IMR-90 (cell line): ENCODE results near the gene RTL9. TPM values are rescaled to one million over a fixed set of nuclear protein-coding genes. Genes with fewer than 3 reads are reported as not detected.

Source experiments
- ATAC-seq: fragments of 200-7000 bp; cut with Tn5 transposase; 2 replicates; pipeline ENCODE4 v1.9.1; 2020; ENCODE audit warnings: low read depth, mild to moderate bottlenecking, moderate library complexity
- BruUV-seq: library from RNA; stranded (reverse); fragments of 400-500 nt; replicated peaks from 2 replicates; lab custom pipeline; 2021; lab: Mats Ljungman, UMichigan
- CTCF ChIA-PET: fragments of 300-600 bp; formaldehyde crosslinking; extraction: SDS; loops from one replicate; lab custom pipeline; 2021; ENCODE audit warnings: antibody characterized with exemption; lab: Yijun Ruan, JAX
- POLR2A ChIA-PET: fragments of 300-600 bp; sonication (Branson Sonifier 250); formaldehyde crosslinking; loops from one replicate; lab custom pipeline; 2022; ENCODE audit warnings: antibody characterized with exemption; ENCODE audit not compliant: unreplicated experiment; lab: Charles Lee
- DNase-seq: peaks from one replicate; pipeline ENCODE4 v3.0.0; 2013
- H2AFZ ChIP-seq: replicated peaks from 2 replicates; pipeline ENCODE3; 2013; ENCODE audit warnings: low read length, mild to moderate bottlenecking; ENCODE audit not compliant: poor library complexity
- H2AK5ac ChIP-seq: 2 replicates; pipeline ENCODE4 v1.6.1; 2013; ENCODE audit warnings: low read depth, low read length, inconsistent platforms
- H2AK9ac ChIP-seq: replicated peaks from 2 replicates; pipeline ENCODE3; 2013; ENCODE audit warnings: mild to moderate bottlenecking, low read depth, low read length, moderate library complexity; ENCODE audit not compliant: poor library complexity
- H2BK120ac ChIP-seq: 2 replicates; pipeline ENCODE4 v1.6.1; 2013; ENCODE audit warnings: low read depth, low read length, inconsistent platforms
- H2BK15ac ChIP-seq: 3 replicates; pipeline ENCODE4 v1.6.1; 2013; ENCODE audit warnings: low read depth, low read length, inconsistent platforms
- H2BK20ac ChIP-seq: 2 replicates; pipeline ENCODE4 v1.6.1; 2013; ENCODE audit warnings: low read depth, mild to moderate bottlenecking, inconsistent platforms, low read length, moderate library complexity
- H2BK5ac ChIP-seq: 2 replicates; pipeline ENCODE4 v1.6.1; 2013; ENCODE audit warnings: mild to moderate bottlenecking, low read depth, low read length, inconsistent platforms; ENCODE audit not compliant: poor library complexity, severe bottlenecking
- H3K14ac ChIP-seq: replicated peaks from 2 replicates; pipeline ENCODE4 v1.6.1; 2013; ENCODE audit warnings: low read depth, low read length, inconsistent platforms
- H3K18ac ChIP-seq: 2 replicates; pipeline ENCODE4 v1.6.1; 2013; ENCODE audit warnings: low read depth, low read length, control low read depth
- H3K23ac ChIP-seq: 2 replicates; pipeline ENCODE4 v1.6.1; 2013; ENCODE audit warnings: low read depth, low read length, inconsistent platforms
- H3K27ac ChIP-seq: 2 replicates; pipeline ENCODE4 v1.5.1; 2013; ENCODE audit warnings: mild to moderate bottlenecking, control low read depth, low read length; ENCODE audit not compliant: insufficient read depth
- H3K27me3 ChIP-seq: 2 replicates; pipeline ENCODE4 v1.6.1; 2013; ENCODE audit warnings: low read length; ENCODE audit not compliant: control insufficient read depth, insufficient read depth
- H3K36me3 ChIP-seq: 2 replicates; pipeline ENCODE4 v1.6.1; 2013; ENCODE audit warnings: low read length, mixed read lengths; ENCODE audit not compliant: control insufficient read depth, insufficient read depth
- H3K4ac ChIP-seq: 2 replicates; pipeline ENCODE4 v1.6.1; 2013; ENCODE audit warnings: low read depth, low read length, inconsistent platforms
- H3K4me1 ChIP-seq: 2 replicates; pipeline ENCODE4 v1.6.1; 2013; ENCODE audit warnings: low read length, mixed read lengths; ENCODE audit not compliant: control insufficient read depth, insufficient read depth
- H3K4me2 ChIP-seq: 2 replicates; pipeline ENCODE4 v1.6.1; 2013; ENCODE audit warnings: low read depth, mild to moderate bottlenecking, control low read depth, low read length, moderate library complexity
- H3K4me3 ChIP-seq: 2 replicates; pipeline ENCODE4 v1.5.1; 2013; ENCODE audit warnings: low read depth, mild to moderate bottlenecking, control low read depth, low read length, moderate library complexity; ENCODE audit not compliant: insufficient read depth
- H3K56ac ChIP-seq: 2 replicates; pipeline ENCODE4 v1.6.1; 2013; ENCODE audit warnings: low read length, inconsistent platforms; ENCODE audit not compliant: insufficient read depth; ENCODE audit errors: extremely low read depth
- H3K79me1 ChIP-seq, 2 experiments: 2 replicates each; pipeline ENCODE4 v1.6.1; 2013; ENCODE audit warnings: low read length in 2 of 2, inconsistent platforms in 1 of 2, low read depth in 1 of 2
- H3K9ac ChIP-seq: 2 replicates; pipeline ENCODE4 v1.6.1; 2013; ENCODE audit warnings: low read depth, low read length, control low read depth
- H3K9me1 ChIP-seq: 2 replicates; pipeline ENCODE4 v1.6.1; 2013; ENCODE audit warnings: low read length, inconsistent platforms; ENCODE audit not compliant: insufficient read depth
- H3K9me3 ChIP-seq: 2 replicates; pipeline ENCODE4 v1.6.1; 2013; ENCODE audit warnings: low read length; ENCODE audit not compliant: control insufficient read depth, insufficient read depth
- H4K20me1 ChIP-seq: 2 replicates; pipeline ENCODE4 v1.6.1; 2013; ENCODE audit warnings: low read length, inconsistent platforms; ENCODE audit not compliant: insufficient read depth
- H4K5ac ChIP-seq: 2 replicates; pipeline ENCODE4 v1.6.1; 2013; ENCODE audit warnings: mild to moderate bottlenecking, low read depth, low read length, control low read depth
- H4K8ac ChIP-seq, 2 experiments: 2 replicates each; pipeline ENCODE4 v1.6.1; 2013; ENCODE audit warnings: low read depth in 2 of 2, low read length in 2 of 2, control low read depth in 1 of 2, inconsistent platforms in 1 of 2
- H4K91ac ChIP-seq: 2 replicates; pipeline ENCODE4 v1.6.1; 2013; ENCODE audit warnings: low read depth, low read length, inconsistent platforms; ENCODE audit not compliant: insufficient read depth
- CEBPB ChIP-seq: IDR thresholded peaks from 2 replicates; pipeline ENCODE4 v1.6.1; 2012; ENCODE audit warnings: low read depth, low read length, improper control_type of control experiment
- CHD1 ChIP-seq: IDR thresholded peaks from 2 replicates; pipeline ENCODE4 v1.6.1; 2012; ENCODE audit warnings: low read depth, low read length, improper control_type of control experiment
- CTCF ChIP-seq: conservative IDR thresholded peaks from 2 replicates; pipeline ENCODE4 v1.5.1; 2012; ENCODE audit warnings: mild to moderate bottlenecking, low read depth, low read length, improper control_type of control experiment
- NFE2L2 ChIP-seq: fragments of 150-350 bp; IDR thresholded peaks from 2 replicates; pipeline ENCODE4 v1.6.1; 2016; ENCODE audit warnings: low read depth, mild to moderate bottlenecking, low read length
- POLR2A ChIP-seq: IDR thresholded peaks from 2 replicates; pipeline ENCODE4 v1.6.1; 2012; ENCODE audit warnings: mild to moderate bottlenecking, low read depth, low read length
- RAD21 ChIP-seq: IDR thresholded peaks from 2 replicates; pipeline ENCODE4 v1.6.1; 2012; ENCODE audit warnings: low read length, improper control_type of control experiment
- SMC3 ChIP-seq: fragments of 150-350 bp; IDR thresholded peaks from 2 replicates; pipeline ENCODE4 v1.6.1; 2016; ENCODE audit warnings: low read depth, mild to moderate bottlenecking, antibody characterized with exemption, low read length, moderate library complexity
- WGBS, 2 experiments: methylation state at CpG; one replicate each; pipeline versions ENCODE4 v1.1.5 to v1.1.7; 2013; ENCODE audit warnings: missing lambda C conversion rate in 2 of 2; ENCODE audit not compliant: insufficient read length in 1 of 2; ENCODE audit errors: extremely low coverage in 2 of 2; 5-methylcytosine and 5-hydroxymethylcytosine counted together
- dilution Hi-C: fragments of 300-500 bp; cut with HindIII; formaldehyde crosslinking; loops from one replicate; pipeline ENCODE4 v1.14.3; 2018; ENCODE audit warnings: low sequenced_read_pairs; ENCODE audit not compliant: unreplicated experiment
- in situ Hi-C: fragments of 300-500 bp; cut with MboI; formaldehyde crosslinking; loops from 3 replicates; pipeline ENCODE4 v1.14.3; 2019; ENCODE audit warnings: low sequenced_read_pairs, inconsistent platforms, mixed read lengths
- intact Hi-C: fragments of 100-400 bp; cut with micrococcal nuclease; formaldehyde crosslinking; loops from 2 replicates; pipeline ENCODE4 v1.10.0; 2022
- polyA plus RNA-seq, 3 experiments: library from polyadenylated mRNA; depleted of rRNA; stranded (reverse); fragments of >200 nt; gene quantifications; 2 replicates each; pipeline ENCODE4 v1.2.3, GENCODE V29; 2012; ENCODE audit warnings: low replicate concordance in 1 of 3
- total RNA-seq: library from RNA; depleted of rRNA; stranded (reverse); fragments of >200 nt; gene quantifications from 2 replicates; pipeline ENCODE4 v1.2.3, GENCODE V29; 2012
- TF ChIP-seq, protein P1 (sequence below): fragments of 150-350 bp; IDR thresholded peaks from 2 replicates; pipeline ENCODE4 v1.6.1; 2016; ENCODE audit warnings: low read depth, mild to moderate bottlenecking, low read length, moderate library complexity, borderline replicate concordance

The RTL9 gene
- total and polyA plus RNA-seq, 2 of the 4 experiments (the other 2 are of a cell fraction) = 0.26 to 0.90 TPM

GRCh38 chrX:110406822-110407221 is 48.2 kb downstream of the RTL9 start:
- H4K5ac ChIP-seq = no peak overlapping the region
- POLR2A ChIA-PET = no interaction called here
- H3K36me3 ChIP-seq = no peaks in the 10 kb centered on the region
- no peak overlapping the region for H3K18ac ChIP-seq
- H4K8ac ChIP-seq = no peak overlapping the region
- H4K20me1 ChIP-seq = no peaks in the 10 kb centered on the region
- dilution Hi-C loops = no loop called here
- H2BK15ac ChIP-seq = no peak overlapping the region
- H3K23ac ChIP-seq = no peak overlapping the region
- CTCF ChIA-PET = no interaction called here
- no peak overlapping the region for H3K56ac ChIP-seq
- H2BK5ac ChIP-seq = no peak overlapping the region
- H3K27me3 ChIP-seq = peaks cover 4% of the 10 kb centered on the region; the same call in 1 of the 2 replicates
- no peak overlapping the region for H2BK20ac ChIP-seq
- H3K4me1 ChIP-seq = peaks cover 12% of the 10 kb centered on the region
- H3K9me3 ChIP-seq = no peaks in the 10 kb centered on the region
- H2AFZ ChIP-seq = no peak overlapping the region
- in situ Hi-C loops = loop anchor here (25.0 kb wide), 2 partner anchors 495 to 695 kb away; no protein-coding TSS in a partner anchor
- H3K9me1 ChIP-seq = peaks cover 15% of the 10 kb centered on the region
- TF ChIP-seq, protein P1, sequence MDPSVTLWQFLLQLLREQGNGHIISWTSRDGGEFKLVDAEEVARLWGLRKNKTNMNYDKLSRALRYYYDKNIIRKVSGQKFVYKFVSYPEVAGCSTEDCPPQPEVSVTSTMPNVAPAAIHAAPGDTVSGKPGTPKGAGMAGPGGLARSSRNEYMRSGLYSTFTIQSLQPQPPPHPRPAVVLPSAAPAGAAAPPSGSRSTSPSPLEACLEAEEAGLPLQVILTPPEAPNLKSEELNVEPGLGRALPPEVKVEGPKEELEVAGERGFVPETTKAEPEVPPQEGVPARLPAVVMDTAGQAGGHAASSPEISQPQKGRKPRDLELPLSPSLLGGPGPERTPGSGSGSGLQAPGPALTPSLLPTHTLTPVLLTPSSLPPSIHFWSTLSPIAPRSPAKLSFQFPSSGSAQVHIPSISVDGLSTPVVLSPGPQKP = no peak
- TF ChIP-seq NFE2L2 (no peak), SMC3 (no peak), POLR2A (no peak), CTCF (no peak), CHD1 (no peak), CEBPB (peak; percentile 82), RAD21 (no peak)
- intact Hi-C loops = loop anchor here (2.0 kb wide), 1 partner anchor 90 kb away; no protein-coding TSS in a partner anchor
- BruUV-seq = no TSS peak
- DNase-seq (no peak), ATAC-seq (no peak)
- no peak overlapping the region for H3K27ac ChIP-seq
- WGBS, 2 experiments = no CpG with 5 or more reads among the region's 4 CpGs
- no peak overlapping the region for H3K4ac ChIP-seq
- H2AK9ac ChIP-seq = no peak overlapping the region
- H3K9ac ChIP-seq = no peak overlapping the region
- no peak overlapping the region for H3K4me3 ChIP-seq
- H3K4me2 ChIP-seq = no peak overlapping the region
- H3K79me1 ChIP-seq = peaks cover 0 to 4% of the 10 kb centered on the region in 2 experiments; a peak in 1 of 4 replicates
- H2BK120ac ChIP-seq = no peak overlapping the region
- H4K91ac ChIP-seq = no peak overlapping the region
- H3K14ac ChIP-seq = no peak overlapping the region
- H2AK5ac ChIP-seq = no peak overlapping the region
